Epithelial cell of esophagus (primary cell): ENCODE measurements around the gene SKAP1.

Source experiments
- DNase-seq: peaks from one replicate; pipeline ENCODE4 v3.0.0; 2010; ENCODE audit warnings: low read depth
- H3K4me3 ChIP-seq: 2 replicates; pipeline ENCODE4 v1.5.1; 2011; ENCODE audit warnings: mild to moderate bottlenecking, low read length, control low read depth
- CTCF ChIP-seq: IDR thresholded peaks from 2 replicates; pipeline ENCODE4 v1.5.1; 2011; ENCODE audit warnings: low read depth, mild to moderate bottlenecking, low read length, control low read depth, inconsistent platforms; ENCODE audit not compliant: insufficient read depth; ENCODE audit errors: missing control alignments

SKAP1 gene

GRCh38 chr17:48148854-48149786 is 280.9 kb downstream of the SKAP1 start:
- no peak for TF ChIP-seq CTCF
- DNase-seq: no peak

GRCh38 chr17:48148029-48148770 is 281.8 kb downstream of the SKAP1 start:
- DNase-seq: no peak
- H3K4me3 ChIP-seq: no peak overlapping the region
- no peak for TF ChIP-seq CTCF

More at GRCh38 chr17:48148854-48149786, 280.9 kb downstream of the SKAP1 start:
- no peak overlapping the region for H3K4me3 ChIP-seq

GRCh38 chr17:48144976-48145798 is 284.8 kb downstream of the SKAP1 start:
- H3K4me3 ChIP-seq: no peak overlapping the region
- TF ChIP-seq CTCF: no peak
- DNase-seq: no peak

GRCh38 chr17:48144231-48144630 is 285.8 kb downstream of the SKAP1 start:
- DNase-seq: no peak
- TF ChIP-seq CTCF: no peak

GRCh38 chr17:48143629-48144028 is 286.4 kb downstream of the SKAP1 start:
- DNase-seq: no peak
- no peak overlapping the region for H3K4me3 ChIP-seq
- no peak for TF ChIP-seq CTCF

More at GRCh38 chr17:48144231-48144630, 285.8 kb downstream of the SKAP1 start:
- no peak overlapping the region for H3K4me3 ChIP-seq

- no peak overlapping the region for H3K4me3 ChIP-seq
- no peak for DNase-seq
- no peak for TF ChIP-seq CTCF
Measured at GRCh38 chr17:48139944-48140343, 290.1 kb downstream of the SKAP1 start.
